WI38 (cell line): ENCODE results near the gene ADAM22.
"Not testable (repeated sequence)": the region's sequence is repeated elsewhere in the genome, so short reads cannot be mapped to it uniquely, and the experiment has no call there.

ENCODE experiments used
- H3K4me3 ChIP-seq: 2 replicates; pipeline ENCODE4 v1.5.1; 2011; ENCODE audit warnings: low read depth, mild to moderate bottlenecking, control low read depth, low read length
- TF ChIP-seq, protein P1 (sequence below): IDR thresholded peaks from 2 replicates; pipeline ENCODE4 v1.5.1; 2012; ENCODE audit warnings: low read depth, mild to moderate bottlenecking, control low read depth, low read length

The ADAM22 gene

DNA sequence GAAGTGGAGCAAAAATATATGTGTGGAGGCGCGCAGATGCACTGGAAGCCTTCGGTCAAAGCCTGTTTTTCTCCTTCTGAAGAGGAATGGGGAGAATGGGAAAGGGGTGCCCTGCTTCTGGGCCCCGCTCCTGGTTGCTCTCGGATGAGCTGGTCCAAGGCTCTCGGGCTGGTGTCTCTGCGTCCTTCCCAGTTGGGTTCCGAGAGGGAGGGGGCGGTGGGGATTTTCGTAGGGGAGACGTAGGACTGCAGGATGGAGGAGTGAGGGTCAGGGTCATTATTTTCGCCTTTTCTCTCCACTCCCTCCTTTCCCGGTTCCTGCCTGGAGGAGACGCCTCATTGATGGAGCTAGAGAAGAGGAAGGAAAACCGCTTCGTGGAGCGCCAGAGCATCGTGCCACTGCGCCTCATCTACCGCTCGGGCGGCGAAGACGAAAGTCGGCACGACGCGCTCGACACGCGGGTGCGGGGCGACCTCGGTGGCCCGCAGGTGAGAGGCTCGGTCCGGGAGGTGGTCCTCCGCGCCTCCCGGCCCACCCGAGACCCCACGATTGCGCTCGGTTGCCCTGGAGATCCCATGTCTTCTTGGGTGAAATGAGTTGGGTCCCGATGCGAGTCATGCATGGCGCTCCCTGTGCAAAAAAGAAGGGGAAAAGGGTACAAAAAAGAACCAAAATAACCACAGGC lies 790 bp downstream of the ADAM22 start:
- TF ChIP-seq, protein P1, sequence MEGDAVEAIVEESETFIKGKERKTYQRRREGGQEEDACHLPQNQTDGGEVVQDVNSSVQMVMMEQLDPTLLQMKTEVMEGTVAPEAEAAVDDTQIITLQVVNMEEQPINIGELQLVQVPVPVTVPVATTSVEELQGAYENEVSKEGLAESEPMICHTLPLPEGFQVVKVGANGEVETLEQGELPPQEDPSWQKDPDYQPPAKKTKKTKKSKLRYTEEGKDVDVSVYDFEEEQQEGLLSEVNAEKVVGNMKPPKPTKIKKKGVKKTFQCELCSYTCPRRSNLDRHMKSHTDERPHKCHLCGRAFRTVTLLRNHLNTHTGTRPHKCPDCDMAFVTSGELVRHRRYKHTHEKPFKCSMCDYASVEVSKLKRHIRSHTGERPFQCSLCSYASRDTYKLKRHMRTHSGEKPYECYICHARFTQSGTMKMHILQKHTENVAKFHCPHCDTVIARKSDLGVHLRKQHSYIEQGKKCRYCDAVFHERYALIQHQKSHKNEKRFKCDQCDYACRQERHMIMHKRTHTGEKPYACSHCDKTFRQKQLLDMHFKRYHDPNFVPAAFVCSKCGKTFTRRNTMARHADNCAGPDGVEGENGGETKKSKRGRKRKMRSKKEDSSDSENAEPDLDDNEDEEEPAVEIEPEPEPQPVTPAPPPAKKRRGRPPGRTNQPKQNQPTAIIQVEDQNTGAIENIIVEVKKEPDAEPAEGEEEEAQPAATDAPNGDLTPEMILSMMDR: no peak
- H3K4me3 ChIP-seq: peak overlapping the region; percentile 65

GRCh38 chr7:87935384-87935706 lies 1.3 kb downstream of the ADAM22 start:
- no peak overlapping the region for H3K4me3 ChIP-seq
- TF ChIP-seq, protein P1: no peak

GRCh38 chr7:87941138-87941537 lies 7.1 kb downstream of the ADAM22 start:
- TF ChIP-seq, protein P1: no peak
- H3K4me3 ChIP-seq: no peak overlapping the region

GRCh38 chr7:87944547-87944946 lies 10.5 kb downstream of the ADAM22 start:
- TF ChIP-seq, protein P1: no peak
- H3K4me3 ChIP-seq: no peak overlapping the region

DNA sequence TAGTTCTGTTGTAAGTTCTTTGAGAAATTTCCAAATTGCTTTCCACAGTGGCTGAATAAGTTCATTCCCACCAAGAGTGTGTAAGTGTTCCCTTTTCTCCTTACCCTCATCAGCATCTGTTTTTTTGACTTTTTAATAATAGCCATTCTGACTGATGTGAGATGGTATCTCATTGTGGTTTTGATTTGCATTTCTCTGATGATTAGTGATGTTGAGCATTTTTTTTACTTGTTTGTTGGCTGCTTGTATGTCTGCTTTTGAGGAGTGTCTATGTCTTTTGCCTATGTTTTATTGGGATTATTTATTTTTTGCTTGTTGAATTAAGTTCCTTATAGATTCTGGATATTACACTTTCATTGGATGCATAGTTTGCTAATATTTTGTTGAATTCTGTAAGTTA lies 11.9 kb downstream of the ADAM22 start:
- not testable (repeated sequence) for H3K4me3 ChIP-seq

DNA sequence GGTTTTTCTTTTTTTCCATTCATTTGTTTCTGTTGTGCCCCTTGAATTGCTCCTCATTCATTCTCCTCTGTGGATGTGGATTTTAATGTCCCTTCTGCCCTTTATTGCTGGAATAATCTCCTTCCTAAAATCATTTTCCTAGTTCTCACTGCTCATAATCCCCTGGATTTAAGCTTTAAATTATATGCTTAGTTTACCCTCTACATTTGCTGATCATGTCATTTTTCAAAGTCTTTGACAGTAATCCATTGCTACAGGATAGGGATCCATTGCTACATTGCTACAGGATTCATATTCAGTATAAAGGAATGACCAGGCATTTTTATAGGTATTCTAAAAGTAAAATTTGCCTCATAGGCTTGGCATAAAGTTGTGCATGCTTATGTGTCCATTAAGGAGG lies 14.3 kb downstream of the ADAM22 start:
- no peak overlapping the region for H3K4me3 ChIP-seq
- TF ChIP-seq, protein P1: no peak

DNA sequence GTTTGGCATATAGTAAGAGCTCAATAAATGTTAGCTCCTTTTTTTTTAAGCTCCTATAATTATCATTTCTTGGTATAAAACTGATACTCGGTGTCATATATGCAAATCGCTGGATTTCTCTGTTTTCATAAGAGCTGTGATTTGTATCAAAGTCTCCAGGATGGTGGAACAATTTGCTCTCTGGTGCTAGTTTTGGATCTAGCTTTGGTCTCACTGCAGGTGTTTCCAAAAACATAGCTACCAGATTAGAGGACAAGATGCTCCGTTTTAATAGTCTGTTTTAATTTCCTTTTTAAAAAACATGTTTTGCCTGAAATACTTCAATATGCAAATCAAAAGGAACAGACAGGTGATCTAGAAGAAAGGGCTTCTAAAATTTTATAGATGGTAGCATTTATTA lies 25.3 kb downstream of the ADAM22 start:
- TF ChIP-seq, protein P1: no peak
- no peak overlapping the region for H3K4me3 ChIP-seq

DNA sequence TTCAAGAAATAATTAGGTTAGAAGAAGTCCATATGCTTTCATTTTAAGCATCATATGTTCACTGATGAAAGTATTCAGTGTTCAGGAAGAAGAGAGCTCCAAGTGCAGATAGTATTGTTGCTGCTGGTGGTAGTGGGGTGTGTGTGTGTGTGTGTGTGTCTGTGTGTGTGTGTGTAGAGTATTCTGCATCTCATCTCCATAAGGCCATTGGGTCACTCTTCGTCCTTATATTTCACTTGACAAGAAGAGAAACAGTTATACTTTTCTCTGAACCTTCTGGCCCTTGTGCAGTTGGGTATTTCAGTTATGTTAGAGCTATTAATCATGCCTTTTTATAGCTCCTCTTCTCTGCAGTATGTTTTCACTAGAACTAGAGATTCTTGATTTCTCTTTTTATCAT lies 26.2 kb downstream of the ADAM22 start:
- TF ChIP-seq, protein P1: no peak
- no peak overlapping the region for H3K4me3 ChIP-seq
